Neutrophil (primary cell): Measurements from ENCODE around the gene RNF4.

ENCODE experiments used
- H3K27ac ChIP-seq: fragments of 200-600 bp; sonication (generic); 2 replicates; pipeline ENCODE4 v1.5.1; 2016; ENCODE audit warnings: mild to moderate bottlenecking, moderate library complexity
- H3K27me3 ChIP-seq: fragments of 200-600 bp; sonication (generic); 2 replicates; pipeline ENCODE4 v1.6.0; 2016; ENCODE audit warnings: mild to moderate bottlenecking
- H3K36me3 ChIP-seq: fragments of 200-600 bp; sonication (generic); 2 replicates; pipeline ENCODE4 v1.5.1; 2017
- H3K4me1 ChIP-seq, 2 experiments: fragments of 200-600 bp in 1 of 2; sonication (generic) in 1 of 2; 1 replicate in 1 of 2; 2 replicates in 1 of 2; pipeline versions ENCODE4 v1.5.1 to v1.6.1; 2013 to 2016; ENCODE audit warnings: low read depth in 1 of 2, low read length in 1 of 2, mild to moderate bottlenecking in 1 of 2, moderate library complexity in 1 of 2; ENCODE audit not compliant: control insufficient read depth in 1 of 2, insufficient read depth in 1 of 2
- H3K4me3 ChIP-seq, 2 experiments: fragments of 200-600 bp in 1 of 2; sonication (generic) in 1 of 2; 1 replicate in 1 of 2; 2 replicates in 1 of 2; pipeline ENCODE4 v1.5.1; 2013 to 2016; ENCODE audit warnings: low read depth in 1 of 2, low read length in 1 of 2, mild to moderate bottlenecking in 1 of 2, moderate library complexity in 1 of 2
- H3K9me3 ChIP-seq: fragments of 200-600 bp; sonication (generic); 2 replicates; pipeline ENCODE4 v1.5.1; 2016
- CTCF ChIP-seq: fragments of 200-600 bp; sonication (generic); IDR thresholded peaks from 2 replicates; pipeline ENCODE4 v1.5.1; 2016; ENCODE audit warnings: antibody characterized with exemption

Gene RNF4, protein sequence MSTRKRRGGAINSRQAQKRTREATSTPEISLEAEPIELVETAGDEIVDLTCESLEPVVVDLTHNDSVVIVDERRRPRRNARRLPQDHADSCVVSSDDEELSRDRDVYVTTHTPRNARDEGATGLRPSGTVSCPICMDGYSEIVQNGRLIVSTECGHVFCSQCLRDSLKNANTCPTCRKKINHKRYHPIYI

DNA sequence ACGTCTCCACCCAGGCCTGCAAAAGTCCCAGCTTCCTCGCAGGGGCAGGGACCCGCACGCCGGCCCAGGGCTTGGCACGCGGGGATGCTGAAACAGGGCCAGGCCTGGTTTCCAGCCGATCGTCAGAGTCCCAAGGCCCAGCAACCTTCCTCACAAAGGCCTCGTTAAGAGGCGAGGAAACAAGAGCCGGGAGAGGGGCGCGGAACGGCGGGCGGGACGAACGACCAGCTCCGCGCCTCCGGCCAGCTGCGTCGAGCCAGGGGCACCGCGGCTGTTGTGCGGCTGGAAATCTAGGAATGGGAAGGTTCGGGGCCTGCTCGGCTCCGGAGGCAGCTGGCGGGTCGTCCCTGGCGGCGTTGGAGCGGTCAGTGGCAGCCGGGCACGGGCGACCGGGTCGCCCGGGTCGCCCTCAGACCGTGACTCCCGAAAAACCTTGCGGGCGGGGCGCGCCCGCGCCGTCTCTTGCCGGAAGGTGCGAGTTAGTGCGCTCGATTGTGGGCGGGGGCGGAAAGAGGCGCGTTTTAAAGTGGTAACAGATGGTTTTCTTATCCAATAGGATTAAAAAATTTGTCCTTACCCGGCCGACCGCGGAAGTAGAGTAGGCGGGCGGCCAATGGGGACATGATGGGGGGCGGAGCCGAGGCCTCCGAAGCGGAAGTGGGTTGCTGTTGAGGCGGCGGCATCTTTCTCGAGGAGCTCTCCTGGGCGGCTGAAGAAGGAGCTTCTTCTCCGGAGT is at the start of gene RNF4:
Gene RNF4 (plus strand): TSS at position 651 of the 736 bp plus-strand sequence. CDS start 21,388 bp downstream, outside the sequence.
- peak within 1 kb of the TSS; percentile 67 to 85 for H3K4me3 ChIP-seq

GRCh38 chr4:2419814-2420213 is 49.1 kb upstream of the RNF4 start:
- peaks cover 82% of the 10 kb centered on the region for H3K27me3 ChIP-seq
- H3K4me3 ChIP-seq, result no peak overlapping the region
- no peaks in the 10 kb centered on the region for H3K9me3 ChIP-seq
- peaks cover 23 to 27% of the 10 kb centered on the region in 2 experiments for H3K4me1 ChIP-seq
- no peak overlapping the region for H3K27ac ChIP-seq
- no peaks in the 10 kb centered on the region for H3K36me3 ChIP-seq
- TF ChIP-seq CTCF, result no peak

More for the DNA sequence above, at the start of gene RNF4:
- H3K27me3 ChIP-seq, result peaks cover 15% of the 10 kb centered on the region
- H3K9me3 ChIP-seq, result no peaks in the 10 kb centered on the region
- peak; percentile 26 for TF ChIP-seq CTCF
- H3K27ac ChIP-seq, result peak within 1 kb of the TSS; percentile 86
- peaks cover 23 to 25% of the 10 kb centered on the region in 2 experiments for H3K4me1 ChIP-seq
- peaks cover 16% of the 10 kb centered on the region for H3K36me3 ChIP-seq

DNA sequence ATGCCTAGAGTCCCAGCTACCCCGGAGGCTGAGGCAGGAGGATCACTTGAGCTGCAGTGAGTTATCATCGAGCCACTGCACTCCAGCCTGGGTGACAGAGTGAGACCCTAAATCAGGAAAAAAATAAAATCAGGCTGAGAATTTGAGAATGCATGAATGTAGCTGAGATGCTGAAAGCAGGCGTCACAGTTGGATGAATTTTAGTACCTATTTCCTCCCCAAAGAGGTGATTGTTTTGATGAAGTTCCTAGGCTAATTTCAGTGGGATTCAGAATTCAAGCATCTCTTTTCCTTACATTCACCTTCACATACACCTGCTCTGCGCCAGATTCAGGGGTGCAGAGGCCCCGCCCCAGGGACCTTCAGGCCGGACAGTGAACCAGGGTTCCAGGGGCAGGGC is 47.0 kb upstream of the RNF4 start:
- Histone ChIP-seq H3K9me3 (no peaks in the 10 kb centered on the region), H3K27me3 (peaks cover 60% of the 10 kb centered on the region), H3K4me1 (peaks cover 19% of the 10 kb centered on the region in 2 experiments), H3K27ac (no peak overlapping the region), H3K36me3 (no peaks in the 10 kb centered on the region), H3K4me3 (no peak overlapping the region)
- TF ChIP-seq CTCF, result no peak

DNA sequence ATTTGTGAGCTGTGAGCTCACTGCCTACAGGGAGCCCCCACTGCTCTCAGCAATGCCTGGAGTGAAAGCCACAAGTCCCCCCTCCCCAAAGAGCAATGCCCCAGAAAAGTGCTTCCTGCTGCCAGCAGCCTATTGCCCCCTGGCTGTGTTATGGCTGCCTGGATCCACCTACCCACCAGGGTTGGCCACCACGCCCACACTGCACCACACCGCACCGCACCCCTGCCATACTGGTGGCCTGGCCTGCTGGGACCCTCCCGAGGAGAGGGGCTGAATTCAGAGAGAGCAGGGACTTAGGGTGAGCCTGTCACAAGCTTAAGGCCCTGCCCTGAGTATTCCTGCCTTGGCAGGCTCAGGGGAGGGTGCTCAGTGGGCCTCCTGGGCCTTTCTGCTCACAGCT is 45.8 kb upstream of the RNF4 start:
- Histone ChIP-seq H3K27ac (no peak overlapping the region), H3K4me1 (peaks cover 9 to 11% of the 10 kb centered on the region in 2 experiments), H3K36me3 (no peaks in the 10 kb centered on the region), H3K27me3 (peaks cover 49% of the 10 kb centered on the region), H3K9me3 (no peaks in the 10 kb centered on the region), H3K4me3 (no peak overlapping the region)
- no peak for TF ChIP-seq CTCF

GRCh38 chr4:2423695-2424094 is 45.2 kb upstream of the RNF4 start:
- H3K27ac ChIP-seq, result no peak overlapping the region
- H3K27me3 ChIP-seq, result peaks cover 44% of the 10 kb centered on the region
- no peak for TF ChIP-seq CTCF
- H3K9me3 ChIP-seq, result no peaks in the 10 kb centered on the region
- no peaks in the 10 kb centered on the region for H3K36me3 ChIP-seq
- H3K4me1 ChIP-seq, result peaks cover 9% of the 10 kb centered on the region in 2 experiments
- no peak overlapping the region for H3K4me3 ChIP-seq
